ENCODE data around the gene PPIL4. TPM values are rescaled to one million over a fixed set of nuclear protein-coding genes. Genes with fewer than 3 reads are reported as not detected.

PPIL4 gene
- total and polyA plus RNA-seq, 2 of the 13 experiments (the other 11 are each of a cell fraction or from before 2014, with no cell fraction given) = 5.5 to 46.0 TPM

- TF ChIP-seq ZNF546 (CRISPR knock-in tag; conservative IDR thresholded peaks at IDR 0.05) (0 out of 2 replicates have a peak, but pooled peaks have one; percentile 74), DDIT3 (CRISPR knock-in tag; IDR thresholded peaks at IDR 0.05) (no peak; the same call in 1 of the 2 replicates), YY1 (IDR thresholded peaks at IDR 0.05; ENCODE audit: insufficient read depth, insufficient replicate concordance, low read depth, low read length) (peak; percentile 94), ZBTB7B (CRISPR knock-in tag; IDR thresholded peaks at IDR 0.05) (peak; percentile 17; the same call in 1 of the 2 replicates), KMT2B (CRISPR knock-in tag; IDR thresholded peaks at IDR 0.05) (peak; percentile 100), ZNF788 (CRISPR knock-in tag; IDR thresholded peaks at IDR 0.05; ENCODE audit: borderline replicate concordance) (peak; percentile 90; the same call in 1 of the 2 replicates), HOXA7 (CRISPR knock-in tag; IDR thresholded peaks at IDR 0.05) (no peak), KLF12 (CRISPR knock-in tag; IDR thresholded peaks at IDR 0.05; ENCODE audit: borderline replicate concordance) (peak; percentile 89), FUBP1 (CRISPR knock-in tag; IDR thresholded peaks at IDR 0.05; ENCODE audit: borderline replicate concordance) (peak; percentile 95; the same call in 1 of the 2 replicates), ZNF777 (CRISPR knock-in tag; IDR thresholded peaks at IDR 0.05) (peak; percentile 45), ZNF672 (CRISPR knock-in tag; IDR thresholded peaks at IDR 0.05) (no peak), ZNF383 (CRISPR knock-in tag; IDR thresholded peaks at IDR 0.05; ENCODE audit: borderline replicate concordance) (peak; percentile 87; the same call in 1 of the 2 replicates), NFKBIZ (CRISPR knock-in tag; IDR thresholded peaks at IDR 0.05) (0 out of 2 replicates have a peak, but pooled peaks have one; percentile 76), MTF2 (CRISPR knock-in tag; IDR thresholded peaks at IDR 0.05; ENCODE audit: borderline replicate concordance) (no peak), ZBTB4 (CRISPR knock-in tag; IDR thresholded peaks at IDR 0.05; ENCODE audit: borderline replicate concordance) (peak; percentile 86; the same call in 1 of the 2 replicates), ZNF576 (CRISPR knock-in tag; IDR thresholded peaks at IDR 0.05) (peak; percentile 74; the same call in 1 of the 2 replicates), NFE2L1 (CRISPR knock-in tag; IDR thresholded peaks at IDR 0.05; ENCODE audit: borderline replicate concordance) (no peak), ZNF577 (CRISPR knock-in tag; IDR thresholded peaks at IDR 0.05; ENCODE audit: borderline replicate concordance, low read depth) (no peak), ZFP36L1 (CRISPR knock-in tag; IDR thresholded peaks at IDR 0.05) (peak; percentile 93; the same call in 1 of the 2 replicates), ELF3 (CRISPR knock-in tag; IDR thresholded peaks at IDR 0.05) (peak; percentile 78), CTCF (CRISPR knock-in tag; IDR thresholded peaks at IDR 0.05) (peak; percentile 85), U2AF2 (IDR thresholded peaks at IDR 0.05; ENCODE audit: low read depth, low read length) (peak; percentile 80; the same call in 1 of the 2 replicates)
Observed at GRCh38 chr6:149545754-149546471, at the start of gene PPIL4 (continued).
